ENCODE data around the gene DUSP22.

The DUSP22 gene

DNA sequence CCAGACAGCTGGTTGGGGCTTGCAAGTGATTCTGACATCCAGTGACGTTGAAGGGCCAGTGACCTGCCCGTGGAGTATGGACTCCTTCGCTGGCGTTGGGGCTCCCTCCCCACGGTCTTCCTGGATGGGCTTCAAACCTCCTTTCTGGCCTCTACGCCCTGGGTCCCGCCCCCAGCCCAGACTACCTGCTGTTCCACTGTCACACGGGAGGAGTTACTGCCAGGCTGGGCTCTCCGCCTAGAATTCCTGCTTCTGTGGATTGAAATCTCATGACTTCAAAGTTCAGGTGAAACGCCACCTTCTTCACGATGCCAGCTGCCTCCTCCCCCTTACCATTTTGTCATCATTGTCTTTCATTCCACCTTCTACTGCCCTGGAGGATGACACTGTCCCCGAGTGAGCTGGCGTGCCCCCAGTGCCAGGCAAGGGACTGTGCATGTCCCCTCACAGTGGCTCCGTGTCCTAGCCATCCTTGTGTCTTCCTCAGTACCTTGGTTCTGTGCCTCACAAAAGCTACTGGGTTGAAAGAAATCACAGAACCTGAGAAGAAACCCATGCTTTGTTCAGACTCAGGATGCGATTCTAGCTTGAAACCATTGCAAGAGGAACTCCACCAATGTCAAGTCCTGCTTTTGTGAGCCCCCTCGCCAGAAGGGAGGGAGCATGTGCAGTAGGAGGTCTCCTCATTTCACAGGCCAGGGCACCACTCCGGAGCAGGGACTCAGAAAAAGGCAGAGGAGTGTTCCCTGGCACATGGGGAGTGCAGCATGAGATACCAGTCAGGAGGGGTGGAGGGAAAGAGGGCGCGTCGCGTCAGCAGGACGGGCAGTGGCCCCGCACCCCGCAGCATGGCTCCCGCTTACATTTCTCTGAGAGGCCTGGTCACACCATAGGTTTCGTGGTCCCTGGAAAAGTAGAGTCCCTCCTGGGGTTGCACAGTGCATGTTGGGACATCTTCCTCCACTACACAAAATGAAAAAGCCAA, 88.2 kb downstream of the DUSP22 start:
- no peak for DNase-seq (ENCODE audit: low read depth, low spot score)

DNA sequence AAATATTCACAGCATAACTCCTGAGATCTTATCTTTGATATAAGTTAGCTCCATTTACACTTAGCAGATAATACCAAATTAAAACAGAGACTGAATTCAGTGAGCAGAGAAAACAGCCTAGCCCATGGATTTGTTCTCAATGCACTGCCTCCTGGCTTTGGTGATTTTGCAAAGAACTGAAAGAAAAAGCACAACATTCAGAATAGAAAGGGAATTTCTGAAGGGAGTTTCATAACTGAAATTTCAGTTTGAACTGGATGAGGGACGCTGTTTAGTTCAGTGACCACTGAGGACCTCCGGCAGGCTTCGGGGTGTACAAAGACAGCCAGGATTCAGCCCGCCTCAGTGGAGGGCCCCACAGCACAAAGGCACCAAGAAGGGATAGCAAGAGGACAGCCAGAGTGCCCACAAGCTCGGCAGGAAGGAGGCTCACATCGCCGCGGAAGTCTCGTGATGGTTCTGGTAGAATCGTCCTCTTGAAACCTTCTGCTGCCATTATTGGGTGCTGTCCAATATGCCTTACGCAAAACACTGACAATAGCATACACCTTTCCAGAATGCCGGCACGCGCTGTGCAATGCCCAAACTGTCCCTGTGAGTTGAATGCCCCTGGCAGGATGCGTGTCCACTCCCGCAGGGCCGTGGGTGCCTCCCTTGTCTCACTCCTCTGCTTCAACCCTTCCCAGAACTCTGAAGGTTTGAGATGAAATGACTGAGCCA, 89.6 kb downstream of the DUSP22 start:
- H3K4me3 ChIP-seq (ENCODE audit: low read length), result no peak overlapping the region
- DNase-seq (ENCODE audit: low read depth, low spot score), result no peak

More for the DNA sequence above, 88.2 kb downstream of the DUSP22 start:
- no peak overlapping the region for H3K4me3 ChIP-seq (ENCODE audit: low read length)

DNA sequence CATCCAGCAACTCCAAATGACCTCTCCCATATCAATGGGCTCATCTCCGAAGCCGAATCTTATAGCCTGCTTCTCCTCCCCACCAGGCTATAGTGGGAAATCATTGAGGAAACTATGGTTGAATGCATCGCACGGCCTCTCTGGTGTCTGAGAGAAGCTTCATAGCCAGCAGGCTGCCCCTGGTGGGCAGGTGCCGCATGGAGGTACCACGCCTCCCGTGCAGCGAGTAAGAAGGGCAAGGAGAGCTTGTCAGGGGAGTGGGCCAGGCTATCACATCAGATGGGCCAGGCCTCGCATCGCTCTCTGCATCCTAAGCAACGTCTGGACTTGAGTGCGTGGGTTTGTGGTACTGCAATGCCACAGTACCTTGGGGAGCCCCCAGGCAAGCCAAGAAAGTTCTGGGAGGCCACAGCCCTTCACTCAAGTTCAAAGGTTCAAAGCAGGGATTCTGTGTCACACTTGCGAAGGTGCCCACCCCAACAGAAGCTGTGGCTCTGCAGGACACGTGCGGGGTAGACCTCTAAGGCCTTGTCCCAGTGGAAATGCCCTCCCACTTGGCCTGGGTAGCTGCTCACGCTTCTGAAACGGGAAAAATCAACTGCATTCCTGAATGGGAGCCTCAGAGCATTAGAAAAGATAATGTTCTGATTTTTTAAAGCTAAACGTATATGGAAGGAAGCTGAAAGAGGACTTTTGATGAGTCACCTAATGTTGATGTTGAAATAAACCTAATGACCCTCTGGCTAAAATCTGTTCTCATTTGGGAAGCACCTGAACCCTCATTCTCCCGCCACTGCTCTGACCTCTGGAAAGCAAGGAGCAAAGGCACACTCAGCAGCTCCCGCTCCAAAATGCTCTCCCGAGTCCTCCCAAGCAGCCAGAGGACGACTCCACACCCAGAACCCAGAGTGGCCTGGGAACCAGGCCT, 90.9 kb downstream of the DUSP22 start:
- no peak for DNase-seq (ENCODE audit: low read depth, low spot score)
- no peak overlapping the region for H3K4me3 ChIP-seq (ENCODE audit: low read length)

DNA sequence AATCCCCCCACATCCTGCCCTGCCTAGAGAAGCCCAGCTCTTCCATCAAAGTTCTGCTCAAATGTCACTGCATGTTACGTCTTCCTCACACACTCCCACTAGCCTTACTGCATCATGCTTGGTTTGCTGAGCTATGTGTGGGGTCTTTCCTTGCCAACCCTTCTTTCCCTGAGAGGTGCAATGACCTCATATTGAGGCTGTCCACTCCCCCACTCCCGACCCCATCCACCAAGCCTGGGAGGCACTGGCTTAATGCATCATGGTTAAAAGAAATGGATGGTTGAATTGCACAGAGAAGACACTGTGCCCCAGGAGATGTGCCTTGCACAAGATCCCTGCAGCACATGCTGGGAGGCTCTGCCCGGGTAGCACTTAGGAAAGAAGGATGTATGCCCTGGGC, 91.6 kb downstream of the DUSP22 start:
- DNase-seq (ENCODE audit: low read depth, low spot score), result no peak
- no peak overlapping the region for H3K4me3 ChIP-seq (ENCODE audit: low read length)

DNA sequence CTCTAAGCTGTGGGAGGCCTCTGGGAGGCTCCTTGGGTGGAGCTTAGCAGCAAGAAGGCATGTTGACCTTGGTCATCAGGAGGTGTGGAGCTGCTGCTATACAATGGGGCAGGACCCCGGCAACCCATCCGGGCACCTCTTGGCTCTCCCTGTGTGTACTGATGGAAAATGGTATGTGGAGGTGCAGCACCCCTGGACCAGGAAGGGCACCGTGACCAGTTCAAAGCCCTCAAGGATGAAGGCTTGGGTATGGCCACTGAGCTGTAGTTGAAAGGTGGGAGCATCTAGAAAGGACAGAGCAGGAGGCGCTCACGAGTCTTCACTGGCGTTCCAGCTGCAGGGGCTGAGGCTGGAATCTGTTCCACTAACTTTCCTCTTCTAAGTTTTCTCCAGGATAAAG, 92.6 kb downstream of the DUSP22 start:
- no peak overlapping the region for H3K4me3 ChIP-seq (ENCODE audit: low read length)
- DNase-seq (ENCODE audit: low read depth, low spot score), result no peak

DNA sequence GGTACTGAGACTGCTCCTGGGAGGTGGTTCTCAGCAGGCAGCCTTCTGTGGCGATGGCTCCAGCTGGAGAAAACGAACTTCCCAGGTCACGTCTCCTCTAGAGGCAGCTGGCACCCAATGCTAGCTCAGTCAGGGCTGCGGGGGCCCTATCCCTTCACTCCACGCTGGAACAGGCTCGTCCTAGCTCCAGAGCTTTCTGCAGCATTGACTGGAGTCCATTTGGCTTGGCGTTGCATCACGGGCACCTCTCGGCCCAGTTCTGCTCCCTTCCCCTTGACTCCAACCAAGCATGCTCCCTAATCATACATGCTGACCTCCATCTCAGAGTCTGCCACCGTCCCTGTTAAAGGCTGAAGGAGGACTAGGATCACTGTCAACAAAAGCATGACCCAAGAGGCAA, 93.3 kb downstream of the DUSP22 start:
- DNase-seq (ENCODE audit: low read depth, low spot score), result no peak
- no peak overlapping the region for H3K4me3 ChIP-seq (ENCODE audit: low read length)

DNA sequence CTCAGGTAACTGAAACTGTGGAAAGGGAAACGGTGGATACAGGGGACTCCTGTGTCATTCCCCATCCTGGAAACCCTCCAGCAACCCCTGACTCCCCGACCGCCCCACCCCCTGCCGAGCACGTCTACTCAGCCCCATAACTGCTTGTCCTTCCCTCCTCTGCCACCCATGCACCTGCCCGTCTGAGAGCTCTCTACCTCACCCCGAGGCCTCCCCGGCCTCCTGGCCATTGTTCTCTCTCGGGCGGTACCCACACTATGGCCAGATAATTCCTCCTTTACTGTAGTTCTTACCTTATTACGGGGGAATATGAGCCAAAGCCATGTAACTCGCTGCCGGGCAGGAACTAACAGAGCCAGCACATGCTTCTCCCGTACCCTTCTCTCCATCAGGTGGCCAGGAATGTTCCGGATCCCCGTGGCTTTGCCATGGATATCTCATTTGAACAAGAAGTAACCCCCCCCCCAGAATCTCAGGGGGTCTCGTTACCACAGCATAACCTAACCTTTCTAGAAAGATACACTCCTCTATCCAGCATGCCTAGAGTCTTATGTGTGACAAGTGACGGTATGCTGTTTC, 94.5 kb downstream of the DUSP22 start:
- no peak overlapping the region for H3K4me3 ChIP-seq (ENCODE audit: low read length)
- DNase-seq (ENCODE audit: low read depth, low spot score), result no peak

DNA sequence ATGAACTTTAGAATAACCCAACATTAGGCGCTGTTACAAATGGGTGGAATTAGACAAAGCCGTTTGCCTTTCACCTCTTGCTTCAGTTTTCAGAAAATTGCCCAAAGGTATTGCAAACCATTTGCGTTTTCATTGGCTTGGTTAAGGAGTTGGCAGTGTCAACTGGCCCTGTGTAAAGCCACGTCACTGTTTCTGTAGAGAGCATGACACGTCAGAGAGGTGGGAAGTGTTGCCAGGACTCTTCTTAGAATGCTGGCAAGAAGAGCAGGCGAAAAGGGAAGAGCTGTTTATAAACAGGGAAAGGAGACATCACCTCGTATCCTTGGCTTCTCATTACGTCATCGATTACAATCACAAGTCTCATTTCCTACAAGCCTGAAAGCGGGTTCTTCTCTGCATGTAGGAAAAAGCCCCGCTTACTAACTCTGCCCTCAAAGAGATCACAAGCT, 95.0 kb downstream of the DUSP22 start:
- no peak overlapping the region for H3K4me3 ChIP-seq (ENCODE audit: low read length)
- no peak for DNase-seq (ENCODE audit: low read depth, low spot score)

DNA sequence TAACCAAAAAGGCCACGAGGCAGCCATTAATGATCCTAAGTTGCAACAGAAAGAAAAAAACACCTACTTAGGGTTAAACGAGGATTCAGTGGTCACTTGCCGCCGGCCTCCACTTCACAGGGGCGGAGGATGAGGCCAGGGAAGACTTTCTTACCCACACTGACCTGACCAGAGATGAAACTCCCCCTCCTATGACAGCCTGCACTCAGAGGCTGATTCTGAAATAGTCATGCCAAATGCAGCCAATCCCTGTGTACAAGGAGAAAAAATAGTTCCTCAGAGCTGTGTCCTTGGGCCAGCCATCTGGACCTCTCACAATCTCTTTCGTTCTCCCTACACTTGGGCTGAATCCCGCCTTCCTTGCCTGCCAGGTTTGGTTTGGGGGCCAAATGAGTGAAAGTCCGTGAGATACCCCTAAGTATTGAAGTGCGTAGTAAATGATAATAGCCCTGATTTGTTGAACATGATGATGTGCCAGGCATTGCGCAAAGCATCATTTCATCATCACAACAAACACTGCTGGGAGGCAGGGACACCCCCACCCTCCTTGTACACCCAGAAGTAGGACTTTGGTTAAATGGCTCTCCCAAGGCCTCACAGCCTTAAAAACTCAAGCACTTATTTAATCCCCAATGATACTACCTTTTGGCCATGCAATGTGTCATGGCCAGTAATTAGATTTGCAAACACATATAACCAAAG, 96.1 kb downstream of the DUSP22 start:
- H3K4me3 ChIP-seq (ENCODE audit: low read length), result no peak overlapping the region
- DNase-seq (ENCODE audit: low read depth, low spot score), result no peak

DNA sequence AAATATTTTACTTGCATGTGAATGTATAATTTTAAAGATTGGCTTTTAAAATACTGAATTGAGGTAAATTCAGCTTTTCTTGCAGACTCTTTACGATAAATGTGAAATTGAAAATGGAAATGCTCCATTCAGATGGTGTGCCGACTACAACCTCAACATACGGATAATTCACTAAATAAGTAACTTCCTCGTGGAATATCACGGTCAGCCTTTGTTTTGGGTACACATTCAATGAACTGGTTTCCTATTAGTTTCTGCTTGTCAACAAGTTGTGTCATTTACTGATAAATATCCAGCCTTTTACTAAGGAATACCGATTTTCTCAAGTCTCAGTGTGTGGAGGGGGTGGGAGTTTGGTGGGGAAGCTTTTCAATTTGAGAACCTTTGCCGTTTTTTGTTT, 96.9 kb downstream of the DUSP22 start:
- no peak overlapping the region for H3K4me3 ChIP-seq (ENCODE audit: low read length)
- no peak for DNase-seq (ENCODE audit: low read depth, low spot score)

DNA sequence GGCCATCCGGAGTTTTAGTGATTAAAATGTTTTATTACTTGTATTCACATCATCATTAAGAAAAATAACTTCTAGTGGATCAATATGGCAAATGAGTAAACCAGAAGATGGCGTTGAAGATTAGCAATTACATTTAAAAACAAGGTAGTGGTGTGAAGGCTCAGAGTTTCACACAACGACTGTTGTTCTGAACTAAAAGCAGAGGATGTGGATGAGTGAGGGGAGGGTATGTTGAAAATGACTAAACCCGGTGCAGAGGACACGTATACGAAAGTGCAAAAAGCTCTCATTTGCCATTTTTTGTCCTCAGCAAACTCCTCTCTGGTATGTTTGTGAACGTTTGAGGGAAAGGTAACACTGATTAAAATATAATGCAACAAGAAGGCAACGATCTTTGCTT, 97.3 kb downstream of the DUSP22 start:
- DNase-seq (ENCODE audit: low read depth, low spot score), result peak; percentile 19
- no peak overlapping the region for H3K4me3 ChIP-seq (ENCODE audit: low read length)

DNA sequence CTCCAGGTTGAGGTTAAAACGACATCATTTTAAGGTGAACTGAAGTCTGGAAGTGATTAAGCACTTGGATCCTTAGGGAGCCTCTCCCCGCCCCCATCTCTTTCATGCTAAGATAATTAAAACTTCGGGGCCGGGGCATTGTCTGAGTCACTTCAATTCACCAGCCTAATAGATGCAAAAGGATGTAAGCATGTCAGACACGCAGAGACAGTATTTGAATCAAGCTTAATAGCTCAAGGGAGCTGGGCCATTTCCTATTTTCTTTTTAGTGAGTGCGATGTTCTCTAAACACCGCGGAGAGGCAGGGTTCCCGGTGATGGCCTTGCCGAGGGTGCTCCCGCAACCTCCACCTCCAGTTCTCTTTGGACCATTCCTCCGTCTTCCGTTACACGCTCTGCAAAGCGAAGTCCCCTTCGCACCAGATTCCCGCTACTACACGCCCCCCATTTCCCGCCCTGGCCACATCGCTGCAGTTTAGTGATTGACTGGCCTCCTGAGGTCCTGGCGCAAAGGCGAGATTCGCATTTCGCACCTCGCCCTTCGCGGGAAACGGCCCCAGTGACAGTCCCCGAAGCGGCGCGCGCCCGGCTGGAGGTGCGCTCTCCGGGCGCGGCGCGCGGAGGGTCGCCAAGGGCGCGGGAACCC, 98.7 kb downstream of the DUSP22 start:
- no peak for DNase-seq (ENCODE audit: low read depth, low spot score)
- H3K4me3 ChIP-seq (ENCODE audit: low read length), result no peak overlapping the region

DNA sequence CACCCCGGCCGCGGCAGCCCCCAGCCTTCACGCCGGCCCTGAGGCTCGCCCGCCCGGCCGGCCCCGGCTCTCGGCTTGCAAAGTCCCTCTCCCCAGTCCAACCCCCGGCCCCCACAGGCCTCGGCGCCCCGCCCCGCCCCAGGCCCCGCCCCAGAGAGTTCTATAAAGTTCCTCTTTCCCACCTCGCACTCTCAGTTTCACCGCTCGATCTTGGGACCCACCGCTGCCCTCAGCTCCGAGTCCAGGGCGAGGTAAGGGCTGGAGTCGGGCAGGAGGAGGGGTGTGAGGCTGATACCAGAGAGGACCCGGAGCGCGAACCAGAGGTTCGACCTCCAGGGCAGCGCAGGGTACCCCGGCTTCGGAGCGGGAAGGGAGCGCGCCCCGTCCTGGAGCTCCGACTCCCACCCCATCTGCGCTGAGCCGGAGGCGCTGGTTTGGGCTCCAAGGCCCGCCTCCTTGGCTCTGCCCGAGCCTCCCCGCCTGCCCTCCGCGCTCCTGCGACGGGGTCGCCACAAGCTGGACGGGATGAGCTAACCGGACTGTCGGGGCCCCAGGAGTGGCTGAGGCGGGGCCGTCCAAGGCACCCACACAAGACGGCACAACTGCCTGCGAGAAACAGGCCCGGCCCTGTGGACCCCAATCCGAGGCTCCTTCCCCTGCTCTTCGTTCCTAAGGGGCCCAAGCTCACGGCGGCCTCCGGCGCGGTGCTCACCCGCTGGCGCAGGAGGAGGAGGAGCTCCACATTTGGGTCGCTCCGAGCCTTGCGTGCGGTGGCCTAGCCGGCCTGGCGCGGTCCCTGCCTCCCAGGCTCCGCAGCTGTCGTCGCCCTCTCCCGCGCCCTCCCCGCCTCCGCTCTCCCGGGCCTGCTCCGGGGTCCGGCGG, 99.5 kb downstream of the DUSP22 start, which contains the start of gene IRF4:
TSS of gene IRF4 (plus strand) at position 194 of the 882 bp plus-strand sequence. CDS start 1,401 bp downstream, outside the sequence.
- no peak within 1 kb of the TSS for H3K4me3 ChIP-seq (ENCODE audit: low read length)
- no peak for DNase-seq (ENCODE audit: low read depth, low spot score)

DNA sequence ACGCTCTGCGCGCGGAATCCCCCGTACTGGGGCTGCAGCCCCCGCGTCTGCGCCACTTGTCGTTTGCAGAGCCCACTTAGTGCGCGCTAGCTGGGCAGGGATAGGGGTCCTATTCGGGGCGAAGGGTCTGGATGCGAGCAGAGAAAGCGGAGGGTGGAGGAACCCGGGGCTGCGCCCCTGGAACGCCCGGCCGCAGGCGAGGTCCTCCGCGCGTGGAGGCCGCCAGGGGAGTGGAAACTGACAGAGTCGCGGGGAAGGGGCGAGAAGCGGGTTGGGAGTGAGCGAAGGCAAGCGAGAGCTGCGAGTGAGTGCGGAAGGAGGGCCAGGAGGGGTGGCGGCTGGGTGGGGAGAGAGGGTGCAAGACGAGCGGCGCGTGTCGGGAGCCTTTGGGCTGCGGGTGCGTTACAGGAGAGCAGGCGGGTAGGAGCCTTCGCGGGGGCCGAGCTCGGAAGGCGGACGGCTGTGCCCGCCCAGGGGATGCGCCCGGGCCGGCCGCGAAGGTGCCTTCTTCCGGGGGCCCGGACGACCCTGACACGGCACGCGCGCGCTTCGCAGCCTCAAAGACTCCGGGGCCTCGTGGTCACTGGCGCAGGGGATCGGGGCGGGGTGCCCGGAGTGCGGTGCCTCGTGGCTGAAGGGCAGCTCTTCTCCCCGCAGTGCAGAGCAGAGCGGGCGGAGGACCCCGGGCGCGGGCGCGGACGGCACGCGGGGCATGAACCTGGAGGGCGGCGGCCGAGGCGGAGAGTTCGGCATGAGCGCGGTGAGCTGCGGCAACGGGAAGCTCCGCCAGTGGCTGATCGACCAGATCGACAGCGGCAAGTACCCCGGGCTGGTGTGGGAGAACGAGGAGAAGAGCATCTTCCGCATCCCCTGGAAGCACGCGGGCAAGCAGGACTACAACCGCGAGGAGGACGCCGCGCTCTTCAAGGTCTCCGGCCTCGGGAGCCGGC, 100.4 kb downstream of the DUSP22 start:
- no peak overlapping the region for H3K4me3 ChIP-seq (ENCODE audit: low read length)
- DNase-seq (ENCODE audit: low read depth, low spot score), result no peak

DNA sequence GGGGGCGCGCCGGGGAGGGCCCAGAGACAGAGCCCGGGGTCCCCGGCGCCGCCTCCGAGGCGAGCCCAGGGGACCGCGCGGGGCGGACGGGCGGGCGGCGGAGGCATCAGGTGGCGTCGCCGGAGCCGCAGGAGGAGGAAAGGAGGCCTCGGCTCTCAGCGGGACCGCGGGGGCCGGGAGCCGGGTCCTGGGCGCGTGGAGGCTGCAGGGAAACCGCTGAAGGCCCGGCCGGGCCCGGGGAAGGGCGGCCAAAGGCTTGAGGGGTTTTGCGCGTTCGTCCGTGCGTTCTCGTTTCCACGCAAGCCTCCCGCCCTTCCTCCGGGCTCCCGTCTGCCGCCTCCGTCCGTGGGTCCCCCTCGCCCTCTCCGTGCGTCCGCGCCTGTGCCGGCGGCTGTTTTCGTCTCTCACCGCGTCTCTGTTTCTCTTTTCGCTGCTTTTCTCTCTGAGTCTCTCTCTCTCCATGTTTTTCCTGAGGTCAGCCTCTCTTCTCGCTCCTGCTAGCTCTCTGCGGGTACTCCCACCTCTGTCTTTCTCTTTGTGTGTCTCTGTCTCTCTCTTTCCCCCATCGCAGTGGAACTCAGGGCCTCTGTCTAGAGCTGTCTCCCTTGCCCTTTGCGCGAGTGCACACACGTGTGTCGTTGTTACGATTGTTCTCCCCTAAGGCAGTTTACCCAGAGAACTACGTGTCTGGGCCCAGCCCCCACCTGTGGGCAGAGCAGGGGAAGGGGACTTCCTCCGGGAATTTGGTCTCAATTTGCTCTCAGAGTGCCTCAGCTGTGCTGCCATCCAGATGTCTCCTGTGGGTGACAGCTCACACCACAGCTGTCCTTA, 101.3 kb downstream of the DUSP22 start:
- DNase-seq (ENCODE audit: low read depth, low spot score), result no peak
- no peak overlapping the region for H3K4me3 ChIP-seq (ENCODE audit: low read length)

Data from Jurkat, Clone E6-1 (cell line).